ENCODE measurements around the gene MICU1. TPM values are rescaled to one million over a fixed set of nuclear protein-coding genes. Genes with fewer than 3 reads are reported as not detected.

Gene MICU1
- total RNA-seq, 1 donor from 2014 or later, result 58.2 TPM

- no peak overlapping the region for H3K4me3 Mint-ChIP-seq
- peaks cover 33% of the 10 kb centered on the region for H3K4me1 Mint-ChIP-seq
- H3K9me3 Mint-ChIP-seq, result peaks cover 8% of the 10 kb centered on the region
- TF ChIP-seq, protein P1, sequence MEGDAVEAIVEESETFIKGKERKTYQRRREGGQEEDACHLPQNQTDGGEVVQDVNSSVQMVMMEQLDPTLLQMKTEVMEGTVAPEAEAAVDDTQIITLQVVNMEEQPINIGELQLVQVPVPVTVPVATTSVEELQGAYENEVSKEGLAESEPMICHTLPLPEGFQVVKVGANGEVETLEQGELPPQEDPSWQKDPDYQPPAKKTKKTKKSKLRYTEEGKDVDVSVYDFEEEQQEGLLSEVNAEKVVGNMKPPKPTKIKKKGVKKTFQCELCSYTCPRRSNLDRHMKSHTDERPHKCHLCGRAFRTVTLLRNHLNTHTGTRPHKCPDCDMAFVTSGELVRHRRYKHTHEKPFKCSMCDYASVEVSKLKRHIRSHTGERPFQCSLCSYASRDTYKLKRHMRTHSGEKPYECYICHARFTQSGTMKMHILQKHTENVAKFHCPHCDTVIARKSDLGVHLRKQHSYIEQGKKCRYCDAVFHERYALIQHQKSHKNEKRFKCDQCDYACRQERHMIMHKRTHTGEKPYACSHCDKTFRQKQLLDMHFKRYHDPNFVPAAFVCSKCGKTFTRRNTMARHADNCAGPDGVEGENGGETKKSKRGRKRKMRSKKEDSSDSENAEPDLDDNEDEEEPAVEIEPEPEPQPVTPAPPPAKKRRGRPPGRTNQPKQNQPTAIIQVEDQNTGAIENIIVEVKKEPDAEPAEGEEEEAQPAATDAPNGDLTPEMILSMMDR (IDR thresholded peaks at IDR 0.05; ENCODE audit: unreplicated experiment), result no peak
- DNase-seq (ENCODE audit: low spot score in 2 of 2, unreplicated experiment in 2 of 2), result no peak
- H3K27ac Mint-ChIP-seq, result no peak overlapping the region
- H3K27me3 Mint-ChIP-seq (ENCODE audit: low read depth), result no peaks in the 10 kb centered on the region
- H3K36me3 Mint-ChIP-seq, result peaks cover 25% of the 10 kb centered on the region
These were observed 203.9 kb downstream of the MICU1 start for GRCh38 chr10:72421885-72422540.

- TF ChIP-seq, protein P1 (IDR thresholded peaks at IDR 0.05; ENCODE audit: unreplicated experiment), result no peak
- H3K4me3 Mint-ChIP-seq, result no peak overlapping the region
- H3K9me3 Mint-ChIP-seq, result peaks cover 19% of the 10 kb centered on the region
- H3K27me3 Mint-ChIP-seq (ENCODE audit: low read depth), result no peaks in the 10 kb centered on the region
- peak overlapping the region; percentile 44 for H3K27ac Mint-ChIP-seq
- H3K36me3 Mint-ChIP-seq, result peaks cover 36% of the 10 kb centered on the region
- DNase-seq (ENCODE audit: low spot score in 2 of 2, unreplicated experiment in 2 of 2), result no peak
- peaks cover 21% of the 10 kb centered on the region for H3K4me1 Mint-ChIP-seq
These were observed 206.6 kb downstream of the MICU1 start for GRCh38 chr10:72419241-72419640.

- no peak overlapping the region for H3K4me3 Mint-ChIP-seq
These were observed 207.2 kb downstream of the MICU1 start for GRCh38 chr10:72418679-72419078.

DNA sequence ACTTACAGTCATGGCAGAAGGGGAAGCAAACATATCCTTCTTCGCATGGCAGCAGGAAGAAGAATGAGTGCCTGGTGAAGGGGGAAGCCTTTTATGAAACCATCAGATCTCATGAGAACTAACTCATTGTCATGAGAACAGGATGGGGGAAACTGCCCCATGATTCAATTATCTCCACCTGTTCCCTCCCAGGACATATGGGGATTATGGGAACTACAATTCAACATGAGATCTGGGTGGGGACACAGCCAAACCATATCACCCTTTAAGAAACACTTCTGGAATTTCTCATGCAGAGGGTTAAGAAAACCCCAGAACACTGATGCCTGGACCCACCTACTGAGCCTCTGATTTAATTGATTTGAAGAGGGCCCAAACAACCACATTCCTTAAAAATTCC lies 207.9 kb downstream of the MICU1 start:
- Mint-ChIP-seq H3K27ac (peak overlapping the region; percentile 44), H3K9me3 (peaks cover 17% of the 10 kb centered on the region), H3K4me1 (peaks cover 20% of the 10 kb centered on the region), H3K27me3 (ENCODE audit: low read depth) (no peaks in the 10 kb centered on the region), H3K4me3 (no peak overlapping the region), H3K36me3 (peaks cover 43% of the 10 kb centered on the region)
- TF ChIP-seq, protein P1 (IDR thresholded peaks at IDR 0.05; ENCODE audit: unreplicated experiment), result no peak
- no peak for DNase-seq (ENCODE audit: low spot score in 2 of 2, unreplicated experiment in 2 of 2)

More at GRCh38 chr10:72418679-72419078, 207.2 kb downstream of the MICU1 start:
- Mint-ChIP-seq H3K9me3 (peaks cover 20% of the 10 kb centered on the region), H3K27ac (peak overlapping the region; percentile 44), H3K27me3 (ENCODE audit: low read depth) (no peaks in the 10 kb centered on the region), H3K36me3 (peaks cover 39% of the 10 kb centered on the region), H3K4me1 (peaks cover 21% of the 10 kb centered on the region)
- DNase-seq (ENCODE audit: low spot score in 2 of 2, unreplicated experiment in 2 of 2), result no peak
- TF ChIP-seq, protein P1 (IDR thresholded peaks at IDR 0.05; ENCODE audit: unreplicated experiment), result no peak

DNA sequence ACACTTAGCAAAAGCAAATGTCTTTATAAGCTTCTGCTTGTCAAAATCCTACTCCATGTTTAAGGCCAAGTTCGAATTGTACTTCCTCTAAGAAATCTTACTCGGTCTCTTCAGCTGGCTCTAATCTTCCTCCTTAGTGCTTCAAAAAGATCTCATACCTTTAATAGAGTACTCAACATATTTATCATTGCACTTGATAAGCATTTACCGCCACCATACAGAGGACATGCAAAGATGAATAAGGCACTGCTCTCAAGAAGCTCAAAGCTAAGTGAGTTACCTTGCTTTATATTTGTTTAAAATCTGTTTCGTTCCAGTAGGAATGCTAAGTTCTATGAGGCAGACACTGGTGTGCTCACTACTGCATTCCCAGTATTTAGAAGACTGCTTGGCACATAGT lies 209.2 kb downstream of the MICU1 start:
- H3K4me1 Mint-ChIP-seq, result peaks cover 20% of the 10 kb centered on the region
- no peaks in the 10 kb centered on the region for H3K27me3 Mint-ChIP-seq (ENCODE audit: low read depth)

More for the DNA sequence above, 209.2 kb downstream of the MICU1 start:
- peak overlapping the region; percentile 23 for H3K27ac Mint-ChIP-seq
- no peak overlapping the region for H3K4me3 Mint-ChIP-seq
- DNase-seq (ENCODE audit: low spot score in 2 of 2, unreplicated experiment in 2 of 2), result no peak
- H3K36me3 Mint-ChIP-seq, result peaks cover 36% of the 10 kb centered on the region
- TF ChIP-seq, protein P1 (IDR thresholded peaks at IDR 0.05; ENCODE audit: unreplicated experiment), result no peak
- peaks cover 11% of the 10 kb centered on the region for H3K9me3 Mint-ChIP-seq

All from mesothelial cell of epicardium (in vitro differentiated cells).